ENCODE measurements around the gene CIROP.

The CIROP gene

DNA sequence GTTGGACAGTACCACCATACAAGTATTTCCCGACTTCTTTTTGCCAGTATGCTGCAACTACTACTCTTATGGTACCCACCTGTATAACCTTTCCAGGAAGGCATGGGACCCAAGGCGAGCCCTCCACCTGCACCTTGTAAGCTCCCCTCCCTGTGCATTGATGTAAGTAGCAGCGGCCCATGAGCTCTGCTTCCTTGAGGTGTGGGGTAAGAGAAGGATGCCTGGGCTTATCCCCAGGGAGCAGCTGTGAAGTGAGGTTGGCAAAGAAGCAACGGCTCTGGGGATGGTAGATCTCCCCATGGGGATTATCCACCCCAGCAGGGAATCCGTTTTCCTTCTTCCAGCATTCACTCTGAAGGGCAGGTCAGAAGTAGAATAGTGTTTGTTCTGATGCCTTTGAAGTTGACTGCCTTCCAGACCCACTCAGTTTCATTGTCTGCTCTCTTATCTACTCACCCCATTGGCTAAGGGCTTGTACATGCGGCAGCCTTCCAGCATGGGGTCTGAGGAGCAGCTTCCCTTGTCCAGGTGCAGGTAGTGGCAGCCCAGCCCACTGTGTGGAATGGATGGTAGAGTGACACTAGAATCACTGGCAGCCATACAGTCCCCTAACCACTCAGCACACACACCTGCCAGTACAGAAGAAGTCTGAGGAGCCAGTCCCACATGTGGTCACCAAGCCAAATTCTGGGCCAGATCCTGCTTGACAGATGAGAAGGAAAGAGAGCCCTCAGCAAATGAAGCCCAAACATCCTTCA is 3.4 kb downstream of the CIROP start:
- H2AFZ ChIP-seq (ENCODE audit: low read length): no peak overlapping the region
- no peaks in the 10 kb centered on the region for H3K79me2 ChIP-seq (ENCODE audit: insufficient read depth, low read length)
- no peaks in the 10 kb centered on the region for H3F3A ChIP-seq (ENCODE audit: insufficient read depth, low read length)
- H3K4me3 ChIP-seq (ENCODE audit: low read depth, low read length, poor library complexity, severe bottlenecking): no peak overlapping the region
- no peak overlapping the region for H3K4me2 ChIP-seq (ENCODE audit: low read length)
- TF ChIP-seq, protein P1, sequence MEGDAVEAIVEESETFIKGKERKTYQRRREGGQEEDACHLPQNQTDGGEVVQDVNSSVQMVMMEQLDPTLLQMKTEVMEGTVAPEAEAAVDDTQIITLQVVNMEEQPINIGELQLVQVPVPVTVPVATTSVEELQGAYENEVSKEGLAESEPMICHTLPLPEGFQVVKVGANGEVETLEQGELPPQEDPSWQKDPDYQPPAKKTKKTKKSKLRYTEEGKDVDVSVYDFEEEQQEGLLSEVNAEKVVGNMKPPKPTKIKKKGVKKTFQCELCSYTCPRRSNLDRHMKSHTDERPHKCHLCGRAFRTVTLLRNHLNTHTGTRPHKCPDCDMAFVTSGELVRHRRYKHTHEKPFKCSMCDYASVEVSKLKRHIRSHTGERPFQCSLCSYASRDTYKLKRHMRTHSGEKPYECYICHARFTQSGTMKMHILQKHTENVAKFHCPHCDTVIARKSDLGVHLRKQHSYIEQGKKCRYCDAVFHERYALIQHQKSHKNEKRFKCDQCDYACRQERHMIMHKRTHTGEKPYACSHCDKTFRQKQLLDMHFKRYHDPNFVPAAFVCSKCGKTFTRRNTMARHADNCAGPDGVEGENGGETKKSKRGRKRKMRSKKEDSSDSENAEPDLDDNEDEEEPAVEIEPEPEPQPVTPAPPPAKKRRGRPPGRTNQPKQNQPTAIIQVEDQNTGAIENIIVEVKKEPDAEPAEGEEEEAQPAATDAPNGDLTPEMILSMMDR (IDR thresholded peaks at IDR 0.05; ENCODE audit: low read length): no peak
- no peak for TF ChIP-seq EZH2 (IDR thresholded peaks at IDR 0.05; ENCODE audit: borderline replicate concordance, low read length)
- H3K9me2 ChIP-seq (ENCODE audit: low read depth, low read length): no peaks in the 10 kb centered on the region
- H4K20me1 ChIP-seq (ENCODE audit: insufficient read depth, low read length): no peaks in the 10 kb centered on the region
- H3K9me3 ChIP-seq (ENCODE audit: low read length): no peaks in the 10 kb centered on the region
- peaks cover 5% of the 10 kb centered on the region for H3K4me1 ChIP-seq (ENCODE audit: insufficient read depth, low read length, severe bottlenecking)
- no peak overlapping the region for H3K27ac ChIP-seq (ENCODE audit: low read depth, low read length, poor library complexity, severe bottlenecking)
- no peak overlapping the region for H3K9ac ChIP-seq (ENCODE audit: low read length)
- no peaks in the 10 kb centered on the region for H3K27me3 ChIP-seq (ENCODE audit: insufficient read depth, low read length)
- H3K36me3 ChIP-seq (ENCODE audit: insufficient read depth, low read length): peaks cover 29% of the 10 kb centered on the region

DNA sequence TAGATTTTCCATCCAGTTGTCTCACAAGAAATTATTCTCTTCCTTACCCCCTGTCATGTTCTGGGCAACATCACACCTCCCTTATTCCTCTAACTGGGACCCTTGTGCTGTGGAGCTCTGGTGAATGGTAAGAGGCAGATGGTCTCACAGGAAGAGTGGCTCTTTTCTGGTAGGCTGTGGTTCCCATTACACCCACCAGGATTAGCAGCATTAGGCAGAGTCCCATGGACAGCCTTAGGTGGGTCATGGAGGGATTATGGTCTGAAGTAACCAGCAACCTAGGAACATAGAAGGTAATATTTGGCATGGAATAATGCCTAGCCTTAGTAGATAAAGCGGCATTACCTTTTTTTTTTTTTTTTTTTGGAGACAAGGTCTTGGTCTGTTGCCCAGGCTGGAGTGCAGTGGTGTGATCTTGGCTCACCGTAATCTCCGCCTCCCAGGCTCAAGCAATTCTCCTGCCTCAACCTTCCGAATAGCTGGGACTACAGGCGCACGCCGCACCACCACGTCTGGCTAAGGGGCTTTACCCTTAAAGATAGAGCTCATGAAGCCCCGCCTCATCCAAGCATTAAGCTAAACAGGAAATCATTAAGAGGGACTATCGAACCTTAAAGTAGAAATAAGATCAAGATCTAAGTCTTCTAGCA is 5.5 kb downstream of the CIROP start:
- Histone ChIP-seq H3K27me3 (ENCODE audit: insufficient read depth, low read length) (no peaks in the 10 kb centered on the region), H3K36me3 (ENCODE audit: insufficient read depth, low read length) (peaks cover 29% of the 10 kb centered on the region), H3K9me2 (ENCODE audit: low read depth, low read length) (no peaks in the 10 kb centered on the region), H4K20me1 (ENCODE audit: insufficient read depth, low read length) (no peaks in the 10 kb centered on the region), H3K9me3 (ENCODE audit: low read length) (no peaks in the 10 kb centered on the region), H3K79me2 (ENCODE audit: insufficient read depth, low read length) (peaks cover 6% of the 10 kb centered on the region), H3K9ac (ENCODE audit: low read length) (no peak overlapping the region), H3K27ac (ENCODE audit: low read depth, low read length, poor library complexity, severe bottlenecking) (no peak overlapping the region), H3K4me1 (ENCODE audit: insufficient read depth, low read length, severe bottlenecking) (peaks cover 12% of the 10 kb centered on the region), H3F3A (ENCODE audit: insufficient read depth, low read length) (no peaks in the 10 kb centered on the region), H3K4me3 (ENCODE audit: low read depth, low read length, poor library complexity, severe bottlenecking) (no peak overlapping the region), H3K4me2 (ENCODE audit: low read length) (no peak overlapping the region), H2AFZ (ENCODE audit: low read length) (no peak overlapping the region)
- TF ChIP-seq EZH2 (IDR thresholded peaks at IDR 0.05; ENCODE audit: borderline replicate concordance, low read length): no peak
- TF ChIP-seq, protein P1 (IDR thresholded peaks at IDR 0.05; ENCODE audit: low read length): no peak

DNA sequence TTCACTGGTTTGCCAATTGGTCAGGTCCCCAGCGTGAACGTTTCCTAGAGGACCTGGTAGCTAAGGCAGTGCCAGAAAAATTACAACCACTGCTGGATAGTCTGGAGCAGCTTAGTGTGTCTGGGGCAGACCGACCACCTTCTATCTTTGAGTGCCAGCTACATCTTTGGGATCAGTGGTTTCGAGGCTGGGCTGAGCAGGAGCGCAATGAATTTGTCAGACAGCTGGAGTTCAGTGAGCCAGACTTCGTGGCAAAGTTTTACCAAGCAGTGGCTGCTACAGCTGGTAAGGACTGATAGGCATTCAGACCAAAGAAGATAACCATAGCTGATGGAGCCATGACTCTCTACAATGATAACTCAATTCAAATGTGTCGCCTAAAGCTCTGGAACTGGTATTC is 7.0 kb downstream of the CIROP start:
- no peaks in the 10 kb centered on the region for H3K9me2 ChIP-seq (ENCODE audit: low read depth, low read length)

More for the DNA sequence above, 7.0 kb downstream of the CIROP start:
- Histone ChIP-seq H3K9ac (ENCODE audit: low read length) (no peak overlapping the region), H3K9me3 (ENCODE audit: low read length) (no peaks in the 10 kb centered on the region), H3K4me1 (ENCODE audit: insufficient read depth, low read length, severe bottlenecking) (peaks cover 25% of the 10 kb centered on the region), H3F3A (ENCODE audit: insufficient read depth, low read length) (no peaks in the 10 kb centered on the region), H3K4me2 (ENCODE audit: low read length) (no peak overlapping the region), H3K79me2 (ENCODE audit: insufficient read depth, low read length) (peaks cover 21% of the 10 kb centered on the region), H2AFZ (ENCODE audit: low read length) (no peak overlapping the region), H3K27ac (ENCODE audit: low read depth, low read length, poor library complexity, severe bottlenecking) (no peak overlapping the region), H3K27me3 (ENCODE audit: insufficient read depth, low read length) (no peaks in the 10 kb centered on the region), H3K36me3 (ENCODE audit: insufficient read depth, low read length) (peaks cover 35% of the 10 kb centered on the region), H3K4me3 (ENCODE audit: low read depth, low read length, poor library complexity, severe bottlenecking) (no peak overlapping the region), H4K20me1 (ENCODE audit: insufficient read depth, low read length) (no peaks in the 10 kb centered on the region)
- TF ChIP-seq, protein P1 (IDR thresholded peaks at IDR 0.05; ENCODE audit: low read length): no peak
- TF ChIP-seq EZH2 (IDR thresholded peaks at IDR 0.05; ENCODE audit: borderline replicate concordance, low read length): no peak

Measured in OCI-LY1 (cell line).